ENCODE data around the gene VTN. TPM values are rescaled to one million over a fixed set of nuclear protein-coding genes. Genes with fewer than 3 reads are reported as not detected.

Gene VTN
- total RNA-seq, 2 experiments from 2014 or later = 0.40 TPM; not detected in 1

DNA sequence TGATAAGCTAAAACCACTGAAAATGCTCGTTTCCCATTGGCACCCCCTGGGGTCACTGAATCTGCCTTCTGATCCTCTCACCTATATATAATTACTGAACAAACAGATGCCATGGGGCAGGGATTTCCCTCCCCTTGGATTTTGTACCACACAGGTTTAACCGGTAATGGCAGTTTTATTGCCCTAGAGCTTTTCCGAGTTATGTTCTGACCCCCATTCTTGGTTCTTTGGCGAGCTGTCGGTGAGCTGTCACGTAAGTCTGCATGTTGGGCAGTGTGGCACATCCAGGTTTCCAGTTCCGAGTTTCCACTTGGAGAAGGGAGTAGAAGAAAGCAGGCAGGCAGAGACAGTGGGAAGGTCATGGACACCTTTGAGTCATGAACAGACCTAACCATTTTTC is 44.0 kb downstream of the VTN start:
- intact Hi-C loops (cut with micrococcal nuclease; ENCODE audit: unreplicated experiment) = no loop called here
- H3K79me2 ChIP-seq (ENCODE audit: insufficient read depth, low read depth, low read length) = peaks cover 49% of the 10 kb centered on the region
- CTCF ChIA-PET (ENCODE audit: unreplicated experiment) = no interaction called here

DNA sequence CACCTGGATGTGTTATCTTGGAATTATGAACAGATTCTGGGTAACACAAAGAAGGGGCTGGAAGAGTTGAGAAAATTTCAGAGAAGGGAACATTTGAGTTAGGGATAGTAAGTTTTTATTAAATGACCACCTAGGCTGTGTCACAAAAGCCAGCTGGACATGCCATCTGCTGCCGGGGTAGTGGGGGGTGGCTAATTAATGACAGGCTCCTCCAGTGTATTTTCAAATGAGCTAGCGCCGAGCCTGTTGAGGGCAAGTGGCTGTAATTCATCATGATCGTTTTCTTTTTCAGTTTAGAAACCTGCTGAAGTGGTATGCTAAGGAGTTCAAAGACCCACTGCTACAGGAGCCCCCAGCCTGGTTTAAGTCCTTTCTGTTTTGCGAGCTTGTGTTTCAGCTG is 44.9 kb downstream of the VTN start:
- TF ChIP-seq EZH2phosphoT487 (IDR thresholded peaks at IDR 0.05; ENCODE audit: borderline replicate concordance, low read depth, low read length) = no peak
- TF ChIP-seq, protein P1, sequence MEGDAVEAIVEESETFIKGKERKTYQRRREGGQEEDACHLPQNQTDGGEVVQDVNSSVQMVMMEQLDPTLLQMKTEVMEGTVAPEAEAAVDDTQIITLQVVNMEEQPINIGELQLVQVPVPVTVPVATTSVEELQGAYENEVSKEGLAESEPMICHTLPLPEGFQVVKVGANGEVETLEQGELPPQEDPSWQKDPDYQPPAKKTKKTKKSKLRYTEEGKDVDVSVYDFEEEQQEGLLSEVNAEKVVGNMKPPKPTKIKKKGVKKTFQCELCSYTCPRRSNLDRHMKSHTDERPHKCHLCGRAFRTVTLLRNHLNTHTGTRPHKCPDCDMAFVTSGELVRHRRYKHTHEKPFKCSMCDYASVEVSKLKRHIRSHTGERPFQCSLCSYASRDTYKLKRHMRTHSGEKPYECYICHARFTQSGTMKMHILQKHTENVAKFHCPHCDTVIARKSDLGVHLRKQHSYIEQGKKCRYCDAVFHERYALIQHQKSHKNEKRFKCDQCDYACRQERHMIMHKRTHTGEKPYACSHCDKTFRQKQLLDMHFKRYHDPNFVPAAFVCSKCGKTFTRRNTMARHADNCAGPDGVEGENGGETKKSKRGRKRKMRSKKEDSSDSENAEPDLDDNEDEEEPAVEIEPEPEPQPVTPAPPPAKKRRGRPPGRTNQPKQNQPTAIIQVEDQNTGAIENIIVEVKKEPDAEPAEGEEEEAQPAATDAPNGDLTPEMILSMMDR (conservative IDR thresholded peaks at IDR 0.05; ENCODE audit: low read length) = no peak
- CTCF ChIA-PET (ENCODE audit: unreplicated experiment) = no interaction called here

More for the DNA sequence above, 44.0 kb downstream of the VTN start:
- POLR2A ChIA-PET = interaction anchor here (0.6 to 1.1 kb wide), 3 partner anchors 16 to 31 kb away, joined by 3 to 4 read pairs (median 4); partner anchors contain the start of gene POLDIP2
- DNase-seq (ENCODE audit: low spot score) = no peak
- Histone ChIP-seq H3K27ac (ENCODE audit: low read depth, low read length, poor library complexity, severe bottlenecking) (no peak overlapping the region), H3K9me2 (ENCODE audit: insufficient read depth, low read length) (no peaks in the 10 kb centered on the region), H2AFZ (ENCODE audit: low read length) (no peak overlapping the region), H3K9me3 (ENCODE audit: low read length) (no peaks in the 10 kb centered on the region), H4K20me1 (ENCODE audit: insufficient read depth, low read length) (0 out of 2 replicates have a peak, but pooled peaks cover 7% of the 10 kb centered on the region), H3K4me2 (ENCODE audit: low read length) (no peak overlapping the region), H3K4me1 (ENCODE audit: insufficient read depth, low read length, poor library complexity, severe bottlenecking) (peaks cover 18% of the 10 kb centered on the region), H3K36me3 (ENCODE audit: insufficient read depth, low read length) (peaks cover 76% of the 10 kb centered on the region), H3K4me3 (ENCODE audit: low read depth, low read length, poor library complexity, severe bottlenecking) (no peak overlapping the region)
- BruUV-seq (replicated peaks) = no TSS peak
- no peak for TF ChIP-seq EZH2phosphoT487 (IDR thresholded peaks at IDR 0.05; ENCODE audit: borderline replicate concordance, low read depth, low read length)
- TF ChIP-seq, protein P1 (conservative IDR thresholded peaks at IDR 0.05; ENCODE audit: low read length) = no peak

DNA sequence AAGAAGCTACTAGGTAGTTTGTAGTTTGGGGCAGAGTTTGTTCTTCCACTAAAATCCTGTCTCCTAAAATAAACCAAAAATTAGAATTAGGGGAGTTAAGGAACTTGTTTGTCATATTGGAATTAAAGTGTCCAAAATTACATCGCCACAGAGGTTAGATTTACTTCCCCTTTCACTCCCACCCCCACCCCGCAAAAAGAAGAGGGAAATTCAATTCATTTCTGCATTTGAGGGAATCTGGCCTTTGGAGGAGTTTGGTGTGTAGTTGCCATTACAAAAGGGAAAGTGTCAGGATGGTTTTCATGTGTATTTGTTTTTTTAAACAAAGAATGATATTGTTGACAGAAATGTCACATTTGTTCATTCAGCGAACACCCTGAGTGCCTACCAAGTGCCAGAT is 45.3 kb downstream of the VTN start:
- intact Hi-C loops (cut with micrococcal nuclease; ENCODE audit: unreplicated experiment) = no loop called here
- no peaks in the 10 kb centered on the region for H3K9me2 ChIP-seq (ENCODE audit: insufficient read depth, low read length)
- no peak for DNase-seq (ENCODE audit: low spot score)
- H3K4me3 ChIP-seq (ENCODE audit: low read depth, low read length, poor library complexity, severe bottlenecking) = no peak overlapping the region
- BruUV-seq (replicated peaks) = no TSS peak
- CTCF ChIA-PET (ENCODE audit: unreplicated experiment) = no interaction called here
- no peaks in the 10 kb centered on the region for H3K9me3 ChIP-seq (ENCODE audit: low read length)
- no peak overlapping the region for H3K27ac ChIP-seq (ENCODE audit: low read depth, low read length, poor library complexity, severe bottlenecking)
- POLR2A ChIA-PET = no interaction called here
- no peak overlapping the region for H2AFZ ChIP-seq (ENCODE audit: low read length)
- peaks cover 62% of the 10 kb centered on the region for H3K79me2 ChIP-seq (ENCODE audit: insufficient read depth, low read depth, low read length)
- TF ChIP-seq EZH2phosphoT487 (IDR thresholded peaks at IDR 0.05; ENCODE audit: borderline replicate concordance, low read depth, low read length) = no peak
- TF ChIP-seq, protein P1 (conservative IDR thresholded peaks at IDR 0.05; ENCODE audit: low read length) = no peak
- H3K4me2 ChIP-seq (ENCODE audit: low read length) = no peak overlapping the region
- H3K4me1 ChIP-seq (ENCODE audit: insufficient read depth, low read length, poor library complexity, severe bottlenecking) = peaks cover 28% of the 10 kb centered on the region
- peaks cover 86% of the 10 kb centered on the region for H3K36me3 ChIP-seq (ENCODE audit: insufficient read depth, low read length)
- H4K20me1 ChIP-seq (ENCODE audit: insufficient read depth, low read length) = 0 out of 2 replicates have a peak, but pooled peaks cover 7% of the 10 kb centered on the region

More for the DNA sequence above, 44.9 kb downstream of the VTN start:
- peaks cover 85% of the 10 kb centered on the region for H3K36me3 ChIP-seq (ENCODE audit: insufficient read depth, low read length)
- peaks cover 27% of the 10 kb centered on the region for H3K4me1 ChIP-seq (ENCODE audit: insufficient read depth, low read length, poor library complexity, severe bottlenecking)
- intact Hi-C loops (cut with micrococcal nuclease; ENCODE audit: unreplicated experiment) = no loop called here
- H4K20me1 ChIP-seq (ENCODE audit: insufficient read depth, low read length) = 0 out of 2 replicates have a peak, but pooled peaks cover 7% of the 10 kb centered on the region
- no peak overlapping the region for H3K4me3 ChIP-seq (ENCODE audit: low read depth, low read length, poor library complexity, severe bottlenecking)
- peaks cover 58% of the 10 kb centered on the region for H3K79me2 ChIP-seq (ENCODE audit: insufficient read depth, low read depth, low read length)
- no peak overlapping the region for H3K4me2 ChIP-seq (ENCODE audit: low read length)
- DNase-seq (ENCODE audit: low spot score) = no peak
- H3K9me2 ChIP-seq (ENCODE audit: insufficient read depth, low read length) = no peaks in the 10 kb centered on the region
- H3K9me3 ChIP-seq (ENCODE audit: low read length) = no peaks in the 10 kb centered on the region
- BruUV-seq (replicated peaks) = no TSS peak
- H3K27ac ChIP-seq (ENCODE audit: low read depth, low read length, poor library complexity, severe bottlenecking) = no peak overlapping the region
- POLR2A ChIA-PET = interaction anchor here (0.6 kb wide), 1 partner anchor 10 kb away, joined by 3 read pairs; the partner anchor contains the start of gene TNFAIP1
- H2AFZ ChIP-seq (ENCODE audit: low read length) = no peak overlapping the region
